Activated naive CD8-positive, alpha-beta T cell (primary cell): ENCODE measurements around the gene CPTP.

Experiments
- H3K27ac Mint-ChIP-seq: one replicate; pipeline ENCODE4 v1.8.0; 2021; ENCODE audit warnings: mixed read lengths
- H3K27me3 Mint-ChIP-seq: one replicate; pipeline ENCODE4 v1.8.0; 2021; ENCODE audit warnings: mixed read lengths
- H3K36me3 Mint-ChIP-seq: one replicate; pipeline ENCODE4 v1.8.0; 2021; ENCODE audit warnings: mixed read lengths
- H3K4me1 Mint-ChIP-seq: one replicate; pipeline ENCODE4 v1.8.0; 2021; ENCODE audit warnings: low read depth, mixed read lengths
- H3K4me3 Mint-ChIP-seq: one replicate; pipeline ENCODE4 v1.8.0; 2021; ENCODE audit warnings: mild to moderate bottlenecking, mixed read lengths
- H3K9me3 Mint-ChIP-seq: one replicate; pipeline ENCODE4 v1.8.0; 2021; ENCODE audit warnings: low read depth, mixed read lengths

Gene CPTP

GRCh38 chr1:1331068-1331965 is 6.7 kb downstream of the CPTP start, which contains the start of gene TAS1R3:
Gene TAS1R3, plus strand, starts transcription at chr1:1331280. Its CDS starts 66 bp downstream, at chr1:1331346.
- Mint-ChIP-seq H3K9me3 (no peaks in the 10 kb centered on the region), H3K4me1 (peaks cover 3% of the 10 kb centered on the region), H3K36me3 (no peaks in the 10 kb centered on the region), H3K4me3 (no peak within 1 kb of the TSS), H3K27me3 (no peaks in the 10 kb centered on the region), H3K27ac (no peak within 1 kb of the TSS)

GRCh38 chr1:1332031-1332755 is 7.6 kb downstream of the CPTP start:
- H3K27me3 Mint-ChIP-seq = no peaks in the 10 kb centered on the region
- H3K9me3 Mint-ChIP-seq = no peaks in the 10 kb centered on the region
- no peak overlapping the region for H3K4me3 Mint-ChIP-seq
- H3K36me3 Mint-ChIP-seq = no peaks in the 10 kb centered on the region
- no peak overlapping the region for H3K27ac Mint-ChIP-seq
- peaks cover 3% of the 10 kb centered on the region for H3K4me1 Mint-ChIP-seq

- H3K4me1 Mint-ChIP-seq = peaks cover 3% of the 10 kb centered on the region
- H3K27me3 Mint-ChIP-seq = no peaks in the 10 kb centered on the region
Observed at GRCh38 chr1:1332774-1333480, 8.3 kb downstream of the CPTP start.

GRCh38 chr1:1333551-1334241 is 9.1 kb downstream of the CPTP start:
- Mint-ChIP-seq H3K4me3 (no peak overlapping the region), H3K9me3 (no peaks in the 10 kb centered on the region), H3K4me1 (peaks cover 3% of the 10 kb centered on the region), H3K36me3 (no peaks in the 10 kb centered on the region), H3K27me3 (no peaks in the 10 kb centered on the region), H3K27ac (no peak overlapping the region)

More at GRCh38 chr1:1332774-1333480, 8.3 kb downstream of the CPTP start:
- Mint-ChIP-seq H3K9me3 (no peaks in the 10 kb centered on the region), H3K4me3 (no peak overlapping the region), H3K27ac (no peak overlapping the region), H3K36me3 (no peaks in the 10 kb centered on the region)

- Mint-ChIP-seq H3K4me3 (no peak overlapping the region), H3K9me3 (no peaks in the 10 kb centered on the region), H3K36me3 (no peaks in the 10 kb centered on the region), H3K27me3 (no peaks in the 10 kb centered on the region), H3K4me1 (peaks cover under 1% of the 10 kb centered on the region), H3K27ac (no peak overlapping the region)
Observed at GRCh38 chr1:1334835-1335234, 10.2 kb downstream of the CPTP start.

- no peaks in the 10 kb centered on the region for H3K9me3 Mint-ChIP-seq
- H3K4me1 Mint-ChIP-seq = no peaks in the 10 kb centered on the region
- H3K36me3 Mint-ChIP-seq = no peaks in the 10 kb centered on the region
- no peak overlapping the region for H3K4me3 Mint-ChIP-seq
- H3K27me3 Mint-ChIP-seq = no peaks in the 10 kb centered on the region
- H3K27ac Mint-ChIP-seq = no peak overlapping the region
Observed at GRCh38 chr1:1335283-1335682, 10.7 kb downstream of the CPTP start.

- H3K36me3 Mint-ChIP-seq = no peaks in the 10 kb centered on the region
- no peak overlapping the region for H3K4me3 Mint-ChIP-seq
- H3K4me1 Mint-ChIP-seq = no peaks in the 10 kb centered on the region
Observed at GRCh38 chr1:1335792-1336248, 11.2 kb downstream of the CPTP start.

GRCh38 chr1:1336446-1336845 is 11.8 kb downstream of the CPTP start:
- peaks cover 2% of the 10 kb centered on the region for H3K4me1 Mint-ChIP-seq
- H3K27me3 Mint-ChIP-seq = no peaks in the 10 kb centered on the region
- H3K4me3 Mint-ChIP-seq = no peak overlapping the region
- no peaks in the 10 kb centered on the region for H3K9me3 Mint-ChIP-seq
- no peak overlapping the region for H3K27ac Mint-ChIP-seq
- H3K36me3 Mint-ChIP-seq = no peaks in the 10 kb centered on the region

More at GRCh38 chr1:1335792-1336248, 11.2 kb downstream of the CPTP start:
- no peaks in the 10 kb centered on the region for H3K9me3 Mint-ChIP-seq
- no peaks in the 10 kb centered on the region for H3K27me3 Mint-ChIP-seq
- H3K27ac Mint-ChIP-seq = no peak overlapping the region

GRCh38 chr1:1336931-1337792 is 12.6 kb downstream of the CPTP start:
- Mint-ChIP-seq H3K36me3 (no peaks in the 10 kb centered on the region), H3K9me3 (no peaks in the 10 kb centered on the region), H3K27ac (no peak overlapping the region), H3K4me3 (no peak overlapping the region), H3K4me1 (peaks cover 2% of the 10 kb centered on the region), H3K27me3 (no peaks in the 10 kb centered on the region)

GRCh38 chr1:1337793-1338147 is 13.2 kb downstream of the CPTP start:
- no peak overlapping the region for H3K27ac Mint-ChIP-seq
- H3K36me3 Mint-ChIP-seq = no peaks in the 10 kb centered on the region
- H3K27me3 Mint-ChIP-seq = no peaks in the 10 kb centered on the region
- no peaks in the 10 kb centered on the region for H3K9me3 Mint-ChIP-seq
- H3K4me1 Mint-ChIP-seq = peaks cover 2% of the 10 kb centered on the region
- no peak overlapping the region for H3K4me3 Mint-ChIP-seq

- Mint-ChIP-seq H3K9me3 (no peaks in the 10 kb centered on the region), H3K4me1 (peaks cover 2% of the 10 kb centered on the region), H3K36me3 (no peaks in the 10 kb centered on the region), H3K27me3 (no peaks in the 10 kb centered on the region), H3K4me3 (no peak overlapping the region), H3K27ac (no peak overlapping the region)
Observed at GRCh38 chr1:1338278-1338677, 13.7 kb downstream of the CPTP start.

GRCh38 chr1:1340185-1340584 is 15.6 kb downstream of the CPTP start:
- no peaks in the 10 kb centered on the region for H3K9me3 Mint-ChIP-seq
- peaks cover 2% of the 10 kb centered on the region for H3K4me1 Mint-ChIP-seq
- no peaks in the 10 kb centered on the region for H3K27me3 Mint-ChIP-seq
- no peak overlapping the region for H3K27ac Mint-ChIP-seq
- no peaks in the 10 kb centered on the region for H3K36me3 Mint-ChIP-seq
- H3K4me3 Mint-ChIP-seq = no peak overlapping the region

- Mint-ChIP-seq H3K27me3 (no peaks in the 10 kb centered on the region), H3K36me3 (no peaks in the 10 kb centered on the region), H3K9me3 (no peaks in the 10 kb centered on the region), H3K4me1 (peaks cover 4% of the 10 kb centered on the region), H3K4me3 (no peak overlapping the region), H3K27ac (no peak overlapping the region)
Observed at GRCh38 chr1:1340791-1341548, 16.4 kb downstream of the CPTP start.
